ENCODE measurements around the gene DNAJB13. TPM values are rescaled to one million over a fixed set of nuclear protein-coding genes. Genes with fewer than 3 reads are reported as not detected.

Gene DNAJB13
- total and polyA plus RNA-seq, 2 experiments from 2014 or later = 0.41 TPM; not detected in 1

DNA sequence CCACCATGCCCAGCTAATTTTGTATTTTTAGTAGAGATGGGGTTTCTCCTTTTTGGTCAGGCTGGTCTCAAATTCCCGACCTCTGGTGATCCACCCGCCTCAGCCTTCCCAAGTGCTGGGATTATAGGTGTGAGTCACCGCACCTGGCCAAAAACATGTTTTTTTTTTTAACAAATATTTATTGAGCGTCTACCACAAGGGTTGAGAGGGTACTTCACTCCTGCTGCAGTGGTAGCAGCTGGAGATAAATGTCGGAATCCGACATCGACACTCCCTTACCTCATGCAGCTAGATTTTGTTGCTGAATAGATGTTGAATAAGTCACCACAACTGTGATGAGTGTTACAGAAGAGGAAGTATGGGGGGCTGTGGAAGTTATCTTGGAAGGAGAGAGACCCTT is 971 bp downstream of the DNAJB13 start:
- H3F3A ChIP-seq (ENCODE audit: insufficient read depth) = no peaks in the 10 kb centered on the region
- H2AFZ ChIP-seq = no peak overlapping the region
- H4K20me1 ChIP-seq (ENCODE audit: insufficient read depth) = no peaks in the 10 kb centered on the region
- H3K27ac ChIP-seq = no peak overlapping the region
- H3K4me2 ChIP-seq (ENCODE audit: unreplicated experiment) = no peak overlapping the region
- H3K79me2 ChIP-seq (ENCODE audit: insufficient read depth) = no peaks in the 10 kb centered on the region
- no peaks in the 10 kb centered on the region for H3K9me3 ChIP-seq (ENCODE audit: low read depth)
- no peak overlapping the region for H3K4me3 ChIP-seq
- in situ Hi-C loops (cut with MboI) = no loop called here
- no peak for DNase-seq
- H3K9ac ChIP-seq = no peak overlapping the region
- H3K4me1 ChIP-seq (ENCODE audit: insufficient read depth) = peaks cover 3% of the 10 kb centered on the region; the same call in 1 of the 2 replicates
- no peaks in the 10 kb centered on the region for H3K9me2 ChIP-seq (ENCODE audit: insufficient read depth)
- WGBS, 2 experiments (ENCODE audit: low coverage in 1 of 2, low lambda C conversion rate in 2 of 2, missing lambda C conversion rate in 2 of 2) = 87 to 90% methylated on average over 7 of the region's 7 CpGs
- H3K36me3 ChIP-seq (ENCODE audit: low read depth) = no peaks in the 10 kb centered on the region
- TF ChIP-seq EZH2phosphoT487 (IDR thresholded peaks at IDR 0.05; ENCODE audit: insufficient read depth, low read depth) (no peak), EZH2 (IDR thresholded peaks at IDR 0.05; ENCODE audit: insufficient read depth, poor library complexity, severe bottlenecking) (no peak)
- no peaks in the 10 kb centered on the region for H3K27me3 ChIP-seq (replicated peaks; ENCODE audit: insufficient read depth)

DNA sequence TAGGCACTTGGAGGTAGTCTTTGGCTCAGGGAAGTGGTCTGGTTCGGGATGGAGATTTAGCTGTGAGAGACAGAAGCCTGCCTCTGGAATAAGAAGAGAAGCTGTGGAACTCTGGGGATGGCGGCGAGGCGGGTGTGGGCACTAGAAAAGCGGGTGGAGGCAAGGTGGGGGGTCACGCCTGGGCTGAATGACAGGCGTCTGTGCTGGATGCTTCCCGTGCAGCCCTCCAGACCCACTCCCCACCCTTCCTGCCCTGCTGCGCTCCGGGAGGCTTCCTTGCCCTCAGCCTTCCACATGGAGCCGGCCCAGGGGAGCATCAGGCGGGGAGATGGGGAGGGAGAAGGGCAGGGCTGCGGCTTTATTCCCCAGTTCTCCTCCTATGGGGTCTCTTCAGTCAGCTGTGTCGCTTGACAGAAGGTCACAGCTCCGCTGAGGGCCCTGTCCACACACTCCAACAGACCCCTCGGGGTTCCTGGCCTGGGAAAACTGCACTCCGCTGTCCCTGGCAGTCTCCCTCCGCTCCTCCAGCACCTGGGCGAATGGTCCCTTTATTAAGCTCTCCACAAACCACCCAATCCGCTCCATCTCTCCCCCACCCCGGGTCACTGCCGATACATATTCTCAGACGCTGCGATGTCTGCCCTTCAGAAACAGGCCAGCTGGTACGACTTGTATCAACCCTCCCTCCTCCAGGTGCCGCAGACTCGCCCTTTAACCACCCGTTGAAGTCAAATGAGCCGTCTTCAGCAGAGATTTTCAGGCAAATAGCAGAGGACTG is 6.2 kb downstream of the DNAJB13 start:
- DNase-seq = no peak
- Histone ChIP-seq H3K9ac (no peak overlapping the region), H3K9me2 (ENCODE audit: insufficient read depth) (no peaks in the 10 kb centered on the region), H3F3A (ENCODE audit: insufficient read depth) (no peaks in the 10 kb centered on the region), H3K9me3 (ENCODE audit: low read depth) (no peaks in the 10 kb centered on the region), H3K27me3 (replicated peaks; ENCODE audit: insufficient read depth) (no peaks in the 10 kb centered on the region), H3K4me3 (no peak overlapping the region), H3K36me3 (ENCODE audit: low read depth) (no peaks in the 10 kb centered on the region), H3K4me2 (ENCODE audit: unreplicated experiment) (no peak overlapping the region), H3K27ac (no peak overlapping the region), H2AFZ (no peak overlapping the region), H3K79me2 (ENCODE audit: insufficient read depth) (no peaks in the 10 kb centered on the region), H3K4me1 (ENCODE audit: insufficient read depth) (peaks cover 12% of the 10 kb centered on the region; the same call in 1 of the 2 replicates), H4K20me1 (ENCODE audit: insufficient read depth) (no peaks in the 10 kb centered on the region)
- WGBS, 2 experiments (ENCODE audit: low coverage in 1 of 2, low lambda C conversion rate in 2 of 2, missing lambda C conversion rate in 2 of 2) = 35% methylated on average over 28 to 29 of the region's 29 CpGs
- TF ChIP-seq EZH2 (IDR thresholded peaks at IDR 0.05; ENCODE audit: insufficient read depth, poor library complexity, severe bottlenecking) = no peak
- TF ChIP-seq EZH2phosphoT487 (IDR thresholded peaks at IDR 0.05; ENCODE audit: insufficient read depth, low read depth) = no peak
- in situ Hi-C loops (cut with MboI) = no loop called here

DNA sequence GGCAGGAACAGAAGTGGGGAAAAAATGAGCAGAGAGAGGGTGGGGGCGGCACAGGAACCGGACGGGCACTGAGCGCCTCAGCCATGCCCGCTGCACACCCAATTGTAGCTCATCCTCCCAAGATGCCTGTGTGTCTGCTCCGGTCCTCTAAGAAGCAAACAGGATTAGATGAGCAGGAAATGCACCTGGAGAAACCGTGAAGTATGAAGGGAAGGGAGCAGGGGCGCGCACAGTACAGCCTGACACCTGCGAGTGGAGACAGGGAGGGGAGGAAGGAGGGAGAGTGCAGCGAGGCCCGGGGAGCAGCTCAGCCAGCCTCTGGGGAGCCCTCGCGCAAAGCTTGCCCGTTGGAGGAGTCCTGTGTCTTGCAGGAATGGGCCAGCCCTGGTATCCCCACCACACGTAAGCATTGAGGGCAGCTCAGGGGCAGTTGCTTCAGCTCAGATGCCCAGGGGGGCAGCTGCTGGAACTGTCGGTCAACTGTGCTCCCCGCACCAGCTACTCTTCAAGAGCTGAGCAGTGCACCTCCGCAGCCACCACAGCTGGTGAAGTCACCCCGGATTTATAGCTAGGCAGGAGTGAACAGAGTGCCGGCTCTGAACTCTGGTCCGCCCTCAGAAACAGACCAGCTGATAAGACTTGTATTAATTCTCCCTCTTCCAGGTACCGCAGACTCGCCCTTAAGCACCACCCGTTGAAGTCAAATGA is 7.0 kb downstream of the DNAJB13 start:
- TF ChIP-seq EZH2 (IDR thresholded peaks at IDR 0.05; ENCODE audit: insufficient read depth, poor library complexity, severe bottlenecking) (no peak), EZH2phosphoT487 (IDR thresholded peaks at IDR 0.05; ENCODE audit: insufficient read depth, low read depth) (no peak)
- no peak overlapping the region for H2AFZ ChIP-seq
- no peak overlapping the region for H3K9ac ChIP-seq
- H3K4me3 ChIP-seq = no peak overlapping the region
- no peaks in the 10 kb centered on the region for H4K20me1 ChIP-seq (ENCODE audit: insufficient read depth)
- WGBS, 2 experiments (ENCODE audit: low coverage in 1 of 2, low lambda C conversion rate in 2 of 2, missing lambda C conversion rate in 2 of 2) = 40 to 48% methylated on average over 25 of the region's 25 CpGs
- no peaks in the 10 kb centered on the region for H3K9me2 ChIP-seq (ENCODE audit: insufficient read depth)
- H3K27ac ChIP-seq = no peak overlapping the region
- in situ Hi-C loops (cut with MboI) = no loop called here
- no peaks in the 10 kb centered on the region for H3K36me3 ChIP-seq (ENCODE audit: low read depth)
- H3K4me2 ChIP-seq (ENCODE audit: unreplicated experiment) = no peak overlapping the region
- H3K9me3 ChIP-seq (ENCODE audit: low read depth) = no peaks in the 10 kb centered on the region
- H3F3A ChIP-seq (ENCODE audit: insufficient read depth) = no peaks in the 10 kb centered on the region
- no peaks in the 10 kb centered on the region for H3K27me3 ChIP-seq (replicated peaks; ENCODE audit: insufficient read depth)
- H3K79me2 ChIP-seq (ENCODE audit: insufficient read depth) = no peaks in the 10 kb centered on the region
- peaks cover 12% of the 10 kb centered on the region; the same call in 1 of the 2 replicates for H3K4me1 ChIP-seq (ENCODE audit: insufficient read depth)
- DNase-seq = no peak

DNA sequence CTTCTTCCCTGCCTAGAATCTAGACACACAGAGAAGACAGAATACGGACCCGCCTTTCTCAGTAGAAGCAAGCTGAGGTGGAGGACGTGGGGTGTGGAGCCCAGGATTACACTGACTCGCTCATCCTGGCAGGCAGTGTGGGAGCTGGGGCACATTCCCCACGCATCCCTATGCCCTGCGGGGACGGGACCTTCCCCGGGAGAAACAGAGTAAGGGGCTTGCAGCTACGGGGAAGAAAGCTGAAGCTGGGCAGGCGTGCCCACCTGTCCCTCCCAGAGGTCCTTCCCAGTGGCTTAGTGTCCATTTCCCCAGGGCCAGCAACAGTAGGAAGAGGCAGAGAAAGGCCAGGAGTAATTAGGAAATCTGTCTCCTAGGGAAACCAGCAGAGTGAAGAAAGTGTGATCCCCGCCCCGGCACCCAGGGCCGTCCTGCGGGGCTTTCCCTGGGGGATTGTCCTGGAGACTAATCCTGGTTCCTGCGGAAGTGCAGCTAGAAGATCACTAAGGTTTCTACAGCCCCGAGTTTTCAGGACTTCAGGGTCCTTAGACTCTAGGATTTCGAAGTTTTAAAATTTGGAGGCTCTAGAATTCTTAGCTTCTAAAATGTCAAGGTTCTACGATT is 7.8 kb downstream of the DNAJB13 start:
- in situ Hi-C loops (cut with MboI) = no loop called here
- TF ChIP-seq EZH2phosphoT487 (IDR thresholded peaks at IDR 0.05; ENCODE audit: insufficient read depth, low read depth) (no peak), EZH2 (IDR thresholded peaks at IDR 0.05; ENCODE audit: insufficient read depth, poor library complexity, severe bottlenecking) (no peak)
- Histone ChIP-seq H3K79me2 (ENCODE audit: insufficient read depth) (no peaks in the 10 kb centered on the region), H3K4me2 (ENCODE audit: unreplicated experiment) (no peak overlapping the region), H3K9me3 (ENCODE audit: low read depth) (no peaks in the 10 kb centered on the region), H3K4me3 (no peak overlapping the region), H4K20me1 (ENCODE audit: insufficient read depth) (no peaks in the 10 kb centered on the region), H3K27ac (no peak overlapping the region), H2AFZ (no peak overlapping the region), H3K27me3 (replicated peaks; ENCODE audit: insufficient read depth) (no peaks in the 10 kb centered on the region), H3K36me3 (ENCODE audit: low read depth) (no peaks in the 10 kb centered on the region), H3K9ac (no peak overlapping the region), H3F3A (ENCODE audit: insufficient read depth) (no peaks in the 10 kb centered on the region), H3K9me2 (ENCODE audit: insufficient read depth) (no peaks in the 10 kb centered on the region), H3K4me1 (ENCODE audit: insufficient read depth) (peaks cover 12% of the 10 kb centered on the region; the same call in 1 of the 2 replicates)
- WGBS, 2 experiments (ENCODE audit: low coverage in 1 of 2, low lambda C conversion rate in 2 of 2, missing lambda C conversion rate in 2 of 2) = 77 to 78% methylated on average over 17 to 18 of the region's 18 CpGs
- DNase-seq = no peak

All from GM23248 (cell line).